Measurements from ENCODE around the gene RPS6KA5. TPM values are rescaled to one million over a fixed set of nuclear protein-coding genes. Genes with fewer than 3 reads are reported as not detected.
A peak's percentile ranks its signal among the peaks of the same experiment; 100 is the strongest.

The RPS6KA5 gene
- total RNA-seq, 2 donors from 2014 or later = 8.9 to 10.3 TPM

DNA sequence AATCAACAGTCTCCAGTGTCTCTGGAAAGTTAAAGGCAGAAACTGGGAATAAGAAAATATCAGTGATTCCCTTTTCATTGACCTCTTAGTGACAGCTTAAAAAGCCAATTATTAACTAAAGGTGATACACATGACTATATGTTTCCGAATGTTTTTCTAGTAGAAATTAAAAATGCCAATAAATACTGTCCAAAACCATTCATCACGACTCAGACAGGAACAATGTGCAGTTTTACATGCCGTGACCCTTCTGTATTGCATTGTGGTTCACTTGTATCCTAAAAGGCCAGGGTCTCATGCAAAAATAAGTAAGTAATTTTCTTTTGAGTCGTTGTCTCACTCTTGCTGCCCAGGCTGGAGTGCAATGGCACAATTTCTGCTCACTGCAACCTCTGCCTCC, 138.3 kb downstream of the RPS6KA5 start:
- Histone ChIP-seq H3K4me3 (no peak overlapping the region), H3K36me3 (no peaks in the 10 kb centered on the region), H3K9me3 (no peaks in the 10 kb centered on the region), H3K4me1 (replicated peaks) (no peaks in the 10 kb centered on the region), H3K27me3 (replicated peaks; ENCODE audit: insufficient read depth) (no peaks in the 10 kb centered on the region), H3K27ac (no peak overlapping the region)
- no peak for TF ChIP-seq POLR2AphosphoS5 (IDR thresholded peaks at IDR 0.05)
- TF ChIP-seq POLR2A (IDR thresholded peaks at IDR 0.05) = no peak
- TF ChIP-seq, protein P1, sequence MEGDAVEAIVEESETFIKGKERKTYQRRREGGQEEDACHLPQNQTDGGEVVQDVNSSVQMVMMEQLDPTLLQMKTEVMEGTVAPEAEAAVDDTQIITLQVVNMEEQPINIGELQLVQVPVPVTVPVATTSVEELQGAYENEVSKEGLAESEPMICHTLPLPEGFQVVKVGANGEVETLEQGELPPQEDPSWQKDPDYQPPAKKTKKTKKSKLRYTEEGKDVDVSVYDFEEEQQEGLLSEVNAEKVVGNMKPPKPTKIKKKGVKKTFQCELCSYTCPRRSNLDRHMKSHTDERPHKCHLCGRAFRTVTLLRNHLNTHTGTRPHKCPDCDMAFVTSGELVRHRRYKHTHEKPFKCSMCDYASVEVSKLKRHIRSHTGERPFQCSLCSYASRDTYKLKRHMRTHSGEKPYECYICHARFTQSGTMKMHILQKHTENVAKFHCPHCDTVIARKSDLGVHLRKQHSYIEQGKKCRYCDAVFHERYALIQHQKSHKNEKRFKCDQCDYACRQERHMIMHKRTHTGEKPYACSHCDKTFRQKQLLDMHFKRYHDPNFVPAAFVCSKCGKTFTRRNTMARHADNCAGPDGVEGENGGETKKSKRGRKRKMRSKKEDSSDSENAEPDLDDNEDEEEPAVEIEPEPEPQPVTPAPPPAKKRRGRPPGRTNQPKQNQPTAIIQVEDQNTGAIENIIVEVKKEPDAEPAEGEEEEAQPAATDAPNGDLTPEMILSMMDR (IDR thresholded peaks at IDR 0.05) = no peak
- intact Hi-C loops (cut with DNase I) = no loop called here
- 89% methylated on average over 4 of the region's 4 CpGs for WGBS
- DNase-seq (ENCODE audit: low spot score) = no peak

DNA sequence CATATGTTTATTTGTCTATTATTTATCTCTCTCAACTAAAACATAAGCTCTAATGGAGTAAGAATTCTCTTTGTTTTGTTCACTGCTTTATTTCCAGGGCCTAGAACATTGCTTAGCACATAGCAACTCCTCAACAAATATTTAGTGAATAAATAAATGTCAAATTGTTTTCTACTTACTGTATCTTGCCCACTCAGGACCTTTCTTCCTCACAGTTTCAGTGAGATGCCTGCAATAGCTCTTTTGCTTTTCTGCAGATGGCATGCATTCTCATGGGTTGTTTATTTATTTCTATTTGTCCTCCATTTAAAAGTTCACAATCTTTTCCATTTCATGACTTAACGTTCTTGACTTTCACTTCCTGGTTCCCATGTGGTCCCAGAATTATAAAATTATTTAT, 149.3 kb downstream of the RPS6KA5 start:
- intact Hi-C loops (cut with DNase I) = no loop called here
- H3K9me3 ChIP-seq = no peaks in the 10 kb centered on the region
- no peaks in the 10 kb centered on the region for H3K36me3 ChIP-seq
- H3K4me1 ChIP-seq (replicated peaks) = no peaks in the 10 kb centered on the region
- DNase-seq (ENCODE audit: low spot score) = no peak
- no peaks in the 10 kb centered on the region for H3K27me3 ChIP-seq (replicated peaks; ENCODE audit: insufficient read depth)
- H3K4me3 ChIP-seq = no peak overlapping the region
- no peak overlapping the region for H3K27ac ChIP-seq
- WGBS = 13% methylated on average over 1 of the region's 1 CpG
- no peak for TF ChIP-seq POLR2AphosphoS5 (IDR thresholded peaks at IDR 0.05)
- TF ChIP-seq, protein P1 (IDR thresholded peaks at IDR 0.05) = no peak

DNA sequence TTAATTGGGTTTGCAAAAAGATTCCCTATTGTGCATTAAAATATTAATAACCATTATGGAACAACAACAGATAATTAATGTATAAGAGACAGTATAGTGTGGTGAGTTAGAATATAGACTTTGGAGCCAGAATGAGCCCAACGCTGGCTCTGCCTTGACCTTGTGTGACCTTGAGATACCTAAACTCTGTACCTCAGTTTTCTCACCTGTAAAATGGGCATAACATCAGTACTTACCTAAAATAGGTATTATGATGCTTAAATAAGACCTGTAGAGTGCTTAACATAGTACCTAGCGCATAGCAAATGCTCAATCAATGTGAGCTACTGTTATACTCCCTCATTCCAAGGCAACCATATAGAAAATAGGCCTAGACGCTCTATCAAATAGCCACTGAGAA, 153.3 kb downstream of the RPS6KA5 start:
- Histone ChIP-seq H3K27me3 (replicated peaks; ENCODE audit: insufficient read depth) (no peaks in the 10 kb centered on the region), H3K27ac (no peak overlapping the region), H3K36me3 (no peaks in the 10 kb centered on the region), H3K4me3 (no peak overlapping the region), H3K4me1 (replicated peaks) (no peaks in the 10 kb centered on the region), H3K9me3 (no peaks in the 10 kb centered on the region)
- no peak for DNase-seq (ENCODE audit: low spot score)
- WGBS = 76% methylated on average over 3 of the region's 3 CpGs
- TF ChIP-seq POLR2AphosphoS5 (IDR thresholded peaks at IDR 0.05) (no peak), POLR2A (IDR thresholded peaks at IDR 0.05) (no peak)
- TF ChIP-seq, protein P1 (IDR thresholded peaks at IDR 0.05) = no peak
- intact Hi-C loops (cut with DNase I) = loop anchor here (5.0 kb wide), 1 partner anchor 150 kb away; no protein-coding TSS in a partner anchor

DNA sequence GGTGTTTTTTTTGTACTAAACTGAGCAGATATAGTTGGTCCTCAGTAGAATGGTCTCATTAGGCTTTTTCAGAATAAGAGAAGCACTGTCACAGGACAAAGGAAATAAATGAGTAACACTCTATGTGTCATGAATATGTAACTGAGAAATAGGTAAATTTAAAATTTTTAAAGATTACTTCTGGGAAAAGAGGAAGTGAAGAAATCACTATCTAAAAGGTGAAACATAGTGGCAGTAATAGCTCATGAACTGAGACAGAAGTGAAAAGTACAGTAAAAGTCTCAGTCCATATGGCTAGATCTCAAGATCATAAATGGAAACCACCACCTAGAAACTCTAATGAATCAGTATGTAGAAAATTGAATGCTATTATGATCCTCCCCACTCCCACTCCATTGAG, 154.9 kb downstream of the RPS6KA5 start:
- TF ChIP-seq POLR2A (IDR thresholded peaks at IDR 0.05) (no peak), POLR2AphosphoS5 (IDR thresholded peaks at IDR 0.05) (no peak)
- TF ChIP-seq, protein P1 (IDR thresholded peaks at IDR 0.05) = no peak
- H3K27me3 ChIP-seq (replicated peaks; ENCODE audit: insufficient read depth) = no peaks in the 10 kb centered on the region
- no peaks in the 10 kb centered on the region for H3K36me3 ChIP-seq
- no peak overlapping the region for H3K4me3 ChIP-seq
- DNase-seq (ENCODE audit: low spot score) = no peak
- H3K9me3 ChIP-seq = no peaks in the 10 kb centered on the region
- H3K27ac ChIP-seq = no peak overlapping the region
- H3K4me1 ChIP-seq (replicated peaks) = no peaks in the 10 kb centered on the region
- intact Hi-C loops (cut with DNase I) = loop anchor here (5.0 kb wide), 1 partner anchor 152 kb away; no protein-coding TSS in a partner anchor

DNA sequence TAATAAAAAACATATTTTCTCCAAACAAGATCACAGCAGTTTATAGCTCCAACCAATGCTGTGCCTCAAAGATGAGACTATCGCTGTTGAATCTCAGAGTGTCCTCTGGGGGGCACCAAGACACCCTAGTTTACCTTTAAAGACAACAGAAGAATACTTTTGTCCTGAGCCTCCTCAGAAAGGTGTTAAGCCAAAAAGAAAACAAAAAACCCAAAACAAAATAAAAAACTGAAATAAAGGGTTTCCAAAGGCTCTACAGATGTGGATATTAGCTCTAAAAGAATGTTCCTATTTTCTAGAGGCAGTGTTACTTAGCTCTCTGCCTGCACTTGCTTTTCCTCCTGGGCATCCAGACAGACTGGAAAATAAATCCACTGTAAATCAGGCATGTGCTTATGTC, 157.3 kb downstream of the RPS6KA5 start:
- peak; percentile 44 for DNase-seq (ENCODE audit: low spot score)
- H3K9me3 ChIP-seq = no peaks in the 10 kb centered on the region
- no peak overlapping the region for H3K4me3 ChIP-seq
- no peaks in the 10 kb centered on the region for H3K27me3 ChIP-seq (replicated peaks; ENCODE audit: insufficient read depth)
- H3K27ac ChIP-seq = no peak overlapping the region
- no peaks in the 10 kb centered on the region for H3K4me1 ChIP-seq (replicated peaks)
- no peaks in the 10 kb centered on the region for H3K36me3 ChIP-seq
- TF ChIP-seq POLR2A (IDR thresholded peaks at IDR 0.05) (no peak), POLR2AphosphoS5 (IDR thresholded peaks at IDR 0.05) (peak; percentile 22)
- TF ChIP-seq, protein P1 (IDR thresholded peaks at IDR 0.05) = peak in 3 of 4 experiments; percentile 64 to 82 (median 76)
- intact Hi-C loops (cut with DNase I) = loop anchor here (2.0 to 5.0 kb wide), 2 partner anchors 270 to 379 kb away; no protein-coding TSS in a partner anchor
- 5% methylated on average over 1 of the region's 1 CpG for WGBS
